ENCODE measurements around the gene CD2.

DNA sequence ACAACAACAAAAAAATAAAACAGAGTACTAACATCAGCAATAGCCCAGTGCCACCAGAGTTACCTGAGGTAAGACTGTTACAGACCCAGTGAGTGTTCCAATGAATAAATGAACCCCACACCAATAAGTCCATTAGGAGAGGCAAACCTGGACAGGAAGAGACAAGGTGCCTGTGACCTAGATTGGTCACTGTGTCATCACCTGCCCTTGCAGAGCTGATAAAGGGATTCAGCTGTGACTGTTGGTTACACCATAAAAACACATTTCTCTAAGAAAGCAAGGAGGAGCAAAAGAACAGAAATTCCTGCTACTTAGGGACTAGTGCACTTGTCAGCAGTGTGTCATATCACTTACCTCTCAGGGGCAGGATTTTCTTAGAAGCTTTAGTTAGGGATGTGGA, 37.5 kb downstream of the CD2 start:
- TF ChIP-seq, protein P1, sequence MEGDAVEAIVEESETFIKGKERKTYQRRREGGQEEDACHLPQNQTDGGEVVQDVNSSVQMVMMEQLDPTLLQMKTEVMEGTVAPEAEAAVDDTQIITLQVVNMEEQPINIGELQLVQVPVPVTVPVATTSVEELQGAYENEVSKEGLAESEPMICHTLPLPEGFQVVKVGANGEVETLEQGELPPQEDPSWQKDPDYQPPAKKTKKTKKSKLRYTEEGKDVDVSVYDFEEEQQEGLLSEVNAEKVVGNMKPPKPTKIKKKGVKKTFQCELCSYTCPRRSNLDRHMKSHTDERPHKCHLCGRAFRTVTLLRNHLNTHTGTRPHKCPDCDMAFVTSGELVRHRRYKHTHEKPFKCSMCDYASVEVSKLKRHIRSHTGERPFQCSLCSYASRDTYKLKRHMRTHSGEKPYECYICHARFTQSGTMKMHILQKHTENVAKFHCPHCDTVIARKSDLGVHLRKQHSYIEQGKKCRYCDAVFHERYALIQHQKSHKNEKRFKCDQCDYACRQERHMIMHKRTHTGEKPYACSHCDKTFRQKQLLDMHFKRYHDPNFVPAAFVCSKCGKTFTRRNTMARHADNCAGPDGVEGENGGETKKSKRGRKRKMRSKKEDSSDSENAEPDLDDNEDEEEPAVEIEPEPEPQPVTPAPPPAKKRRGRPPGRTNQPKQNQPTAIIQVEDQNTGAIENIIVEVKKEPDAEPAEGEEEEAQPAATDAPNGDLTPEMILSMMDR (IDR thresholded peaks at IDR 0.05; ENCODE audit: low read length), result no peak
- TF ChIP-seq EZH2phosphoT487 (IDR thresholded peaks at IDR 0.05; ENCODE audit: low read length), result no peak
